Ishikawa (cell line): ENCODE data around the gene DUSP9.

Source experiments
- CREB1 ChIP-seq: IDR thresholded peaks from 2 replicates; pipeline ENCODE4 v1.6.1; 2012; ENCODE audit warnings: low read depth
- EGR1 ChIP-seq: IDR thresholded peaks from 2 replicates; pipeline ENCODE4 v1.6.1; 2012
- EP300 ChIP-seq: IDR thresholded peaks from 2 replicates; pipeline ENCODE4 v1.6.1; 2012; ENCODE audit warnings: borderline replicate concordance
- FOXM1 ChIP-seq: IDR thresholded peaks from 2 replicates; pipeline ENCODE4 v1.6.1; 2012; ENCODE audit warnings: low read depth, borderline replicate concordance
- MAX ChIP-seq: IDR thresholded peaks from 2 replicates; pipeline ENCODE4 v1.6.1; 2012
- NFIC ChIP-seq: IDR thresholded peaks from 2 replicates; pipeline ENCODE4 v1.6.1; 2012
- RAD21 ChIP-seq: IDR thresholded peaks from 2 replicates; pipeline ENCODE4 v1.6.1; 2012; ENCODE audit warnings: low read depth
- REST ChIP-seq: IDR thresholded peaks from 2 replicates; pipeline ENCODE4 v1.6.1; 2012; ENCODE audit warnings: low read depth, mild to moderate bottlenecking
- TAF1 ChIP-seq: IDR thresholded peaks from 2 replicates; pipeline ENCODE4 v1.6.1; 2012; ENCODE audit warnings: low read depth, mild to moderate bottlenecking
- TCF12 ChIP-seq: IDR thresholded peaks from 2 replicates; pipeline ENCODE4 v1.6.1; 2012; ENCODE audit warnings: low read depth
- USF1 ChIP-seq: IDR thresholded peaks from 2 replicates; pipeline ENCODE4 v1.6.1; 2012
- YY1 ChIP-seq: IDR thresholded peaks from 2 replicates; pipeline ENCODE4 v1.6.1; 2012; ENCODE audit warnings: low read depth

DNA sequence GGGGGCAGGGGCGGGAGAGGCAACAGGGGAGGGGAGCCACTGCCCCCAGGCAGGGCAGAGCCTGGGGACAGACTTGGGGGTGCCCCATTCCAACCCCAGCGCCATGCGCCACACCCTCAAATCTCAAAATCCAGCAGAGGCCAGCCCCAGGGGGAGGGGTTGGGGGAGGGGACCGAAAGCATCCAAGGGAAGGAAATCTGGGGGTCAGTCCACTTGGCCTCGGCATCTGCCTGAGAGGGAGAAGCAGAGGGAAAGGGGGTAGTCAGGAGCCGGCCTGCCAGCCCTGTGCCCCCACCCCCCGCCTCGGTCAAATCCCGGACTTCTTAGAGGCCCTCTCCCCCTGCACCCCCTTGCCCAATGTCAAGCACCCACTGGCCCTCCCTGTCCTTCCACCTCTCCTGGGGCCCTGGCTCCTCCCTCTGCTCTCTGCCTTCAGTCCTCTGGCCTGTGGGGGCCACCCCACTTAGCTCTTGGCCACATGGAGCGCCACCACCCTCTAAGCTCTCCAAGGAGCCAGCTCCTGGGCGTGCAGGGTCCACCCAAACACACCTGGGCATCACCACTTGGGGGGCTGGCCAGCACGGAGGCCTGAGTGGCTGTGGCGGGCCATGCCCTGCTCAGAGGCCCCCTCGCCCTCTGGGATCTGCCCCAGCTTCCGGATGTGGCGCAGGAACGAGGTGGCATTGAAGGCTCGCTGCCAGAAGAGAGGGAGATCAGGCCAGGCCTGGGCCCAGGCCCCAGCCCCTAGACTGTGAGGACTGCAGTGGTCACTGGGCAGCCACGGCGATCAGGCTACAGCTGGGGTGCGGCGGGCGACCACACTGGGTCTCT lies 23.1 kb downstream of the DUSP9 start:
- no peak for TF ChIP-seq EGR1
- no peak for TF ChIP-seq CREB1
- TF ChIP-seq TAF1 = no peak
- no peak for TF ChIP-seq NFIC
- no peak for TF ChIP-seq RAD21
- TF ChIP-seq REST = no peak
- TF ChIP-seq TCF12 = no peak
- no peak for TF ChIP-seq MAX
- no peak for TF ChIP-seq YY1
- TF ChIP-seq EP300 = no peak
- no peak for TF ChIP-seq USF1
- TF ChIP-seq FOXM1 = no peak
